IMR-90 (cell line): Measurements from ENCODE around the gene PDLIM1. TPM values are rescaled to one million over a fixed set of nuclear protein-coding genes. Genes with fewer than 3 reads are reported as not detected.

Experiments used
- ATAC-seq: fragments of 200-7000 bp; cut with Tn5 transposase; 2 replicates; pipeline ENCODE4 v1.9.1; 2020; ENCODE audit warnings: low read depth, mild to moderate bottlenecking, moderate library complexity
- BruUV-seq: library from RNA; stranded (reverse); fragments of 400-500 nt; replicated peaks from 2 replicates; lab custom pipeline; 2021; lab: Mats Ljungman, UMichigan
- CTCF ChIA-PET: fragments of 300-600 bp; formaldehyde crosslinking; extraction: SDS; loops from one replicate; lab custom pipeline; 2021; ENCODE audit warnings: antibody characterized with exemption; lab: Yijun Ruan, JAX
- POLR2A ChIA-PET: fragments of 300-600 bp; sonication (Branson Sonifier 250); formaldehyde crosslinking; loops from one replicate; lab custom pipeline; 2022; ENCODE audit warnings: antibody characterized with exemption; ENCODE audit not compliant: unreplicated experiment; lab: Charles Lee
- DNase-seq: peaks from one replicate; pipeline ENCODE4 v3.0.0; 2013
- H2AFZ ChIP-seq: replicated peaks from 2 replicates; pipeline ENCODE3; 2013; ENCODE audit warnings: low read length, mild to moderate bottlenecking; ENCODE audit not compliant: poor library complexity
- H2AK5ac ChIP-seq: 2 replicates; pipeline ENCODE4 v1.6.1; 2013; ENCODE audit warnings: low read depth, low read length, inconsistent platforms
- H2AK9ac ChIP-seq: replicated peaks from 2 replicates; pipeline ENCODE3; 2013; ENCODE audit warnings: mild to moderate bottlenecking, low read depth, low read length, moderate library complexity; ENCODE audit not compliant: poor library complexity
- H2BK120ac ChIP-seq: 2 replicates; pipeline ENCODE4 v1.6.1; 2013; ENCODE audit warnings: low read depth, low read length, inconsistent platforms
- H2BK15ac ChIP-seq: 3 replicates; pipeline ENCODE4 v1.6.1; 2013; ENCODE audit warnings: low read depth, low read length, inconsistent platforms
- H2BK20ac ChIP-seq: 2 replicates; pipeline ENCODE4 v1.6.1; 2013; ENCODE audit warnings: low read depth, mild to moderate bottlenecking, inconsistent platforms, low read length, moderate library complexity
- H2BK5ac ChIP-seq: 2 replicates; pipeline ENCODE4 v1.6.1; 2013; ENCODE audit warnings: mild to moderate bottlenecking, low read depth, low read length, inconsistent platforms; ENCODE audit not compliant: poor library complexity, severe bottlenecking
- H3K14ac ChIP-seq: replicated peaks from 2 replicates; pipeline ENCODE4 v1.6.1; 2013; ENCODE audit warnings: low read depth, low read length, inconsistent platforms
- H3K18ac ChIP-seq: 2 replicates; pipeline ENCODE4 v1.6.1; 2013; ENCODE audit warnings: low read depth, low read length, control low read depth
- H3K23ac ChIP-seq: 2 replicates; pipeline ENCODE4 v1.6.1; 2013; ENCODE audit warnings: low read depth, low read length, inconsistent platforms
- H3K27ac ChIP-seq: 2 replicates; pipeline ENCODE4 v1.5.1; 2013; ENCODE audit warnings: mild to moderate bottlenecking, control low read depth, low read length; ENCODE audit not compliant: insufficient read depth
- H3K27me3 ChIP-seq: 2 replicates; pipeline ENCODE4 v1.6.1; 2013; ENCODE audit warnings: low read length; ENCODE audit not compliant: control insufficient read depth, insufficient read depth
- H3K36me3 ChIP-seq: 2 replicates; pipeline ENCODE4 v1.6.1; 2013; ENCODE audit warnings: low read length, mixed read lengths; ENCODE audit not compliant: control insufficient read depth, insufficient read depth
- H3K4ac ChIP-seq: 2 replicates; pipeline ENCODE4 v1.6.1; 2013; ENCODE audit warnings: low read depth, low read length, inconsistent platforms
- H3K4me1 ChIP-seq: 2 replicates; pipeline ENCODE4 v1.6.1; 2013; ENCODE audit warnings: low read length, mixed read lengths; ENCODE audit not compliant: control insufficient read depth, insufficient read depth
- H3K4me2 ChIP-seq: 2 replicates; pipeline ENCODE4 v1.6.1; 2013; ENCODE audit warnings: low read depth, mild to moderate bottlenecking, control low read depth, low read length, moderate library complexity
- H3K4me3 ChIP-seq: 2 replicates; pipeline ENCODE4 v1.5.1; 2013; ENCODE audit warnings: low read depth, mild to moderate bottlenecking, control low read depth, low read length, moderate library complexity; ENCODE audit not compliant: insufficient read depth
- H3K56ac ChIP-seq: 2 replicates; pipeline ENCODE4 v1.6.1; 2013; ENCODE audit warnings: low read length, inconsistent platforms; ENCODE audit not compliant: insufficient read depth; ENCODE audit errors: extremely low read depth
- H3K79me1 ChIP-seq, 2 experiments: 2 replicates each; pipeline ENCODE4 v1.6.1; 2013; ENCODE audit warnings: low read length in 2 of 2, inconsistent platforms in 1 of 2, low read depth in 1 of 2
- H3K9ac ChIP-seq: 2 replicates; pipeline ENCODE4 v1.6.1; 2013; ENCODE audit warnings: low read depth, low read length, control low read depth
- H3K9me1 ChIP-seq: 2 replicates; pipeline ENCODE4 v1.6.1; 2013; ENCODE audit warnings: low read length, inconsistent platforms; ENCODE audit not compliant: insufficient read depth
- H3K9me3 ChIP-seq: 2 replicates; pipeline ENCODE4 v1.6.1; 2013; ENCODE audit warnings: low read length; ENCODE audit not compliant: control insufficient read depth, insufficient read depth
- H4K20me1 ChIP-seq: 2 replicates; pipeline ENCODE4 v1.6.1; 2013; ENCODE audit warnings: low read length, inconsistent platforms; ENCODE audit not compliant: insufficient read depth
- H4K5ac ChIP-seq: 2 replicates; pipeline ENCODE4 v1.6.1; 2013; ENCODE audit warnings: mild to moderate bottlenecking, low read depth, low read length, control low read depth
- H4K8ac ChIP-seq, 2 experiments: 2 replicates each; pipeline ENCODE4 v1.6.1; 2013; ENCODE audit warnings: low read depth in 2 of 2, low read length in 2 of 2, control low read depth in 1 of 2, inconsistent platforms in 1 of 2
- H4K91ac ChIP-seq: 2 replicates; pipeline ENCODE4 v1.6.1; 2013; ENCODE audit warnings: low read depth, low read length, inconsistent platforms; ENCODE audit not compliant: insufficient read depth
- CEBPB ChIP-seq: IDR thresholded peaks from 2 replicates; pipeline ENCODE4 v1.6.1; 2012; ENCODE audit warnings: low read depth, low read length, improper control_type of control experiment
- RAD21 ChIP-seq: IDR thresholded peaks from 2 replicates; pipeline ENCODE4 v1.6.1; 2012; ENCODE audit warnings: low read length, improper control_type of control experiment
- RFX5 ChIP-seq: IDR thresholded peaks from 2 replicates; pipeline ENCODE4 v1.8.0; 2012; ENCODE audit warnings: low read depth, mild to moderate bottlenecking, low read length, moderate library complexity
- SMC3 ChIP-seq: fragments of 150-350 bp; IDR thresholded peaks from 2 replicates; pipeline ENCODE4 v1.6.1; 2016; ENCODE audit warnings: low read depth, mild to moderate bottlenecking, antibody characterized with exemption, low read length, moderate library complexity
- WGBS, 2 experiments: methylation state at CpG; one replicate each; pipeline versions ENCODE4 v1.1.5 to v1.1.7; 2013; ENCODE audit warnings: missing lambda C conversion rate in 2 of 2; ENCODE audit not compliant: insufficient read length in 1 of 2; ENCODE audit errors: extremely low coverage in 2 of 2; 5-methylcytosine and 5-hydroxymethylcytosine counted together
- dilution Hi-C: fragments of 300-500 bp; cut with HindIII; formaldehyde crosslinking; loops from one replicate; pipeline ENCODE4 v1.14.3; 2018; ENCODE audit warnings: low sequenced_read_pairs; ENCODE audit not compliant: unreplicated experiment
- in situ Hi-C: fragments of 300-500 bp; cut with MboI; formaldehyde crosslinking; loops from 3 replicates; pipeline ENCODE4 v1.14.3; 2019; ENCODE audit warnings: low sequenced_read_pairs, inconsistent platforms, mixed read lengths
- intact Hi-C: fragments of 100-400 bp; cut with micrococcal nuclease; formaldehyde crosslinking; loops from 2 replicates; pipeline ENCODE4 v1.10.0; 2022
- polyA plus RNA-seq, 3 experiments: library from polyadenylated mRNA; depleted of rRNA; stranded (reverse); fragments of >200 nt; gene quantifications; 2 replicates each; pipeline ENCODE4 v1.2.3, GENCODE V29; 2012; ENCODE audit warnings: low replicate concordance in 1 of 3
- total RNA-seq: library from RNA; depleted of rRNA; stranded (reverse); fragments of >200 nt; gene quantifications from 2 replicates; pipeline ENCODE4 v1.2.3, GENCODE V29; 2012

The PDLIM1 gene
- total and polyA plus RNA-seq, 2 of the 4 experiments (the other 2 are of a cell fraction) = 30.1 to 187 TPM

DNA sequence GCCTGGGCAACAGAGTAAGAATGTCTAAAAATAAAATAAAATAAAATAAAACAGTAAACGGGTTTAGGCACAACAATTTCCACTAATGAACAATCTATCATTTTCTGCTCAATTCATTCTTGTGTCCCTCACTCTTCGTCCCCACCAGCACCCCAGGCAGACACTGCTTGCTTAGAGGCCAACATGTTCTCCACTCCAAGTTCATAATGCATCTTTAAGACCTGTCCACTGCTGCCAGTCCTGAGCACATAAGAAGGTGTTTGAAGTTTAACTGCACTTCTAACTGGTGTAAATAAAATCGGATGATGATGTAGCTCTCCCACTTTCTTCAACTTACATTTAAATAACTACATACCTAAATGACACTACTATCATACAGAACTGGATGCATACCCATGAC lies 13.2 kb downstream of the PDLIM1 start:
- no peak for DNase-seq
- no peak overlapping the region; the same call in 1 of the 2 replicates for H4K91ac ChIP-seq

More for the DNA sequence above, 13.2 kb downstream of the PDLIM1 start:
- no peak overlapping the region for H2AFZ ChIP-seq
- peak overlapping the region; percentile 14 for H3K23ac ChIP-seq
- no peak overlapping the region for H3K4me3 ChIP-seq
- peak overlapping the region; percentile 73; the same call in 1 of the 2 replicates for H2AK5ac ChIP-seq
- CTCF ChIA-PET = interaction anchor here (2.4 kb wide), 1 partner anchor 34 kb away, joined by 9 read pairs; no protein-coding TSS in a partner anchor
- in situ Hi-C loops = no loop called here
- TF ChIP-seq RAD21 (no peak), RFX5 (no peak), CEBPB (no peak), SMC3 (no peak)
- H3K79me1 ChIP-seq = peaks cover 16 to 78% of the 10 kb centered on the region in 2 experiments
- peaks cover 40% of the 10 kb centered on the region for H3K4me1 ChIP-seq
- no peak overlapping the region for H4K8ac ChIP-seq
- H3K9me1 ChIP-seq = peaks cover 27% of the 10 kb centered on the region
- no TSS peak for BruUV-seq
- no peak overlapping the region for H2AK9ac ChIP-seq
- H3K27ac ChIP-seq = peak overlapping the region; percentile 83; the same call in 1 of the 2 replicates
- H4K5ac ChIP-seq = 0 out of 2 replicates have a peak overlapping the region, but pooled peaks have one; percentile 38
- H3K14ac ChIP-seq = peak overlapping the region; percentile 47
- H3K4me2 ChIP-seq = no peak overlapping the region; the same call in 1 of the 2 replicates
- peak overlapping the region; percentile 20 for H3K4ac ChIP-seq
- H2BK15ac ChIP-seq = peak overlapping the region; percentile 21; the same call in 1 of the 3 replicates
- no peak overlapping the region for H3K56ac ChIP-seq
- H4K20me1 ChIP-seq = peaks cover 79% of the 10 kb centered on the region
- H2BK20ac ChIP-seq = 0 out of 2 replicates have a peak overlapping the region, but pooled peaks have one; percentile 17
- ATAC-seq = no peak
- no peaks in the 10 kb centered on the region for H3K27me3 ChIP-seq
- POLR2A ChIA-PET = interaction anchor here (0.8 kb wide), 1 partner anchor 10 kb away, joined by 8 read pairs; no protein-coding TSS in a partner anchor
- no peaks in the 10 kb centered on the region; the same call in 1 of the 2 replicates for H3K36me3 ChIP-seq
- 86% methylated on average over 1 of the region's 3 CpGs; no CpG with 5 or more reads in 1 of the 2 experiments for WGBS, 2 experiments
- intact Hi-C loops = loop anchor here (2.0 to 5.0 kb wide), 2 partner anchors 31 to 85 kb away; no protein-coding TSS in a partner anchor
- dilution Hi-C loops = no loop called here
- H2BK5ac ChIP-seq = peak overlapping the region; percentile 75
- H2BK120ac ChIP-seq = peak overlapping the region; percentile 9; the same call in 1 of the 2 replicates
- no peaks in the 10 kb centered on the region for H3K9me3 ChIP-seq
- no peak overlapping the region; the same call in 1 of the 2 replicates for H3K9ac ChIP-seq
- peak overlapping the region; percentile 66 for H3K18ac ChIP-seq
